Measurements from ENCODE around the gene FOXF1.

- TF ChIP-seq, protein P1, sequence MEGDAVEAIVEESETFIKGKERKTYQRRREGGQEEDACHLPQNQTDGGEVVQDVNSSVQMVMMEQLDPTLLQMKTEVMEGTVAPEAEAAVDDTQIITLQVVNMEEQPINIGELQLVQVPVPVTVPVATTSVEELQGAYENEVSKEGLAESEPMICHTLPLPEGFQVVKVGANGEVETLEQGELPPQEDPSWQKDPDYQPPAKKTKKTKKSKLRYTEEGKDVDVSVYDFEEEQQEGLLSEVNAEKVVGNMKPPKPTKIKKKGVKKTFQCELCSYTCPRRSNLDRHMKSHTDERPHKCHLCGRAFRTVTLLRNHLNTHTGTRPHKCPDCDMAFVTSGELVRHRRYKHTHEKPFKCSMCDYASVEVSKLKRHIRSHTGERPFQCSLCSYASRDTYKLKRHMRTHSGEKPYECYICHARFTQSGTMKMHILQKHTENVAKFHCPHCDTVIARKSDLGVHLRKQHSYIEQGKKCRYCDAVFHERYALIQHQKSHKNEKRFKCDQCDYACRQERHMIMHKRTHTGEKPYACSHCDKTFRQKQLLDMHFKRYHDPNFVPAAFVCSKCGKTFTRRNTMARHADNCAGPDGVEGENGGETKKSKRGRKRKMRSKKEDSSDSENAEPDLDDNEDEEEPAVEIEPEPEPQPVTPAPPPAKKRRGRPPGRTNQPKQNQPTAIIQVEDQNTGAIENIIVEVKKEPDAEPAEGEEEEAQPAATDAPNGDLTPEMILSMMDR (IDR thresholded peaks at IDR 0.05), result no peak
- TF ChIP-seq EP300 (IDR thresholded peaks at IDR 0.05), result no peak
- TF ChIP-seq POLR2AphosphoS5 (IDR thresholded peaks at IDR 0.05), result no peak
- no peak for TF ChIP-seq POLR2A (IDR thresholded peaks at IDR 0.05)
Observed at GRCh38 chr16:86521236-86522197, 11.2 kb downstream of the FOXF1 start.

Measured in upper lobe of left lung (tissue), 4 donors.